HepG2 (cell line): ENCODE measurements around the gene STIM1. TPM values are rescaled to one million over a fixed set of nuclear protein-coding genes. Genes with fewer than 3 reads are reported as not detected.

Source experiments
- ATAC-seq: fragments of 200-7000 bp; cut with Tn5 transposase; 3 replicates; pipeline ENCODE4 v1.9.1; 2020; ENCODE audit warnings: mild to moderate bottlenecking, moderate library complexity
- BruUV-seq: library from RNA; stranded (reverse); fragments of 400-500 nt; replicated peaks from 2 replicates; lab custom pipeline; 2021; lab: Mats Ljungman, UMichigan
- CTCF ChIA-PET: fragments of 300-600 bp; formaldehyde crosslinking; extraction: SDS; loops from one replicate; lab custom pipeline; 2021; ENCODE audit warnings: low total read pairs, inconsistent platforms, low intra/inter-chr PET ratio; lab: Yijun Ruan, JAX
- POLR2A ChIA-PET: fragments of 350-600 bp; sonication (Branson Sonifier 250); formaldehyde crosslinking; loops from one replicate; lab custom pipeline; 2020; ENCODE audit warnings: antibody characterized with exemption, inconsistent platforms; lab: Yijun Ruan, JAX
- DNase-seq: peaks from one replicate; pipeline ENCODE4 v3.0.0-alpha.2; 2015; ENCODE audit warnings: low spot score
- FAIRE-seq: peaks from 3 replicates; lab custom pipeline; 2011; peaks lifted over from hg19 to GRCh38; lab: Jason Lieb, UNC
- H2AFZ ChIP-seq: one replicate; pipeline ENCODE4 v1.6.1; 2011; ENCODE audit warnings: low read length, inconsistent platforms
- H3K27ac ChIP-seq: fragments of 300-600 bp; 3 replicates; pipeline ENCODE4 v1.8.0; 2011; ENCODE audit warnings: mixed run types, mild to moderate bottlenecking, mixed read lengths, low read length, inconsistent platforms; ENCODE audit not compliant: insufficient read depth; ENCODE audit errors: extremely low read length
- H3K27me3 ChIP-seq, 2 experiments: fragments of 200-600 bp in 1 of 2; 2 replicates in 1 of 2; 3 replicates in 1 of 2; pipeline versions ENCODE4 v1.6.0 to v1.8.0; 2011; ENCODE audit warnings: low read length in 2 of 2, mild to moderate bottlenecking in 2 of 2, moderate library complexity in 2 of 2, inconsistent platforms in 1 of 2; ENCODE audit not compliant: insufficient read depth in 2 of 2, control insufficient read depth in 1 of 2
- H3K36me3 ChIP-seq, 2 experiments: fragments of 200-600 bp in 1 of 2; replicated peaks in 1 of 2; 2 replicates in 1 of 2; 3 replicates in 1 of 2; pipeline versions ENCODE4 v1.5.1 to v1.8.0; 2011; ENCODE audit warnings: low read length in 2 of 2, inconsistent platforms in 1 of 2; ENCODE audit not compliant: insufficient read depth in 2 of 2, control insufficient read depth in 1 of 2
- H3K4me1 ChIP-seq: 2 replicates; pipeline ENCODE4 v1.5.1; 2012; ENCODE audit warnings: low read length, inconsistent platforms; ENCODE audit not compliant: insufficient read depth
- H3K4me2 ChIP-seq: 2 replicates; pipeline ENCODE4 v1.6.0; 2011; ENCODE audit warnings: low read depth, low read length, inconsistent platforms
- H3K4me3 ChIP-seq, 3 experiments: fragments of 200-600 bp in 1 of 3; sonication (generic), shearing (Covaris generic) in 1 of 3; replicated peaks in 1 of 3; 2 replicates each; pipeline ENCODE4 v1.5.1; 2011 to 2016; ENCODE audit warnings: low read length in 3 of 3, inconsistent platforms in 2 of 3, low read depth in 2 of 3, mild to moderate bottlenecking in 2 of 3, control low read depth in 1 of 3, mixed read lengths in 1 of 3; ENCODE audit not compliant: insufficient read depth in 1 of 3
- H3K79me2 ChIP-seq: one replicate; pipeline ENCODE4 v1.6.1; 2011; ENCODE audit warnings: low read length, inconsistent platforms; ENCODE audit not compliant: insufficient read depth
- H3K9ac ChIP-seq: 2 replicates; pipeline ENCODE4 v1.6.0; 2011; ENCODE audit warnings: mild to moderate bottlenecking, low read depth, low read length, inconsistent platforms; ENCODE audit not compliant: insufficient read depth
- H3K9me3 ChIP-seq: 2 replicates; pipeline ENCODE4 v1.5.1; 2012; ENCODE audit warnings: mild to moderate bottlenecking, low read length
- H4K20me1 ChIP-seq: 2 replicates; pipeline ENCODE4 v1.6.0; 2011; ENCODE audit warnings: inconsistent platforms, mild to moderate bottlenecking, low read length, moderate library complexity; ENCODE audit not compliant: insufficient read depth
- ARID4A ChIP-seq: sonication (generic); formaldehyde crosslinking; IDR thresholded peaks from 2 replicates; pipeline ENCODE4 v1.5.0; 2020; ENCODE audit warnings: mild to moderate bottlenecking, missing genetic modification reagents, borderline replicate concordance
- DR1 ChIP-seq: sonication (generic); formaldehyde crosslinking; IDR thresholded peaks from 2 replicates; pipeline ENCODE4 v1.8.0; 2021; ENCODE audit warnings: mild to moderate bottlenecking, missing genetic modification reagents, inconsistent platforms
- EZH2 ChIP-seq: conservative IDR thresholded peaks from 2 replicates; pipeline ENCODE4 v1.6.1; 2012; ENCODE audit warnings: mild to moderate bottlenecking, low read depth, low read length, moderate library complexity
- GATAD2A ChIP-seq: IDR thresholded peaks from 2 replicates; pipeline ENCODE4 v1.6.1; 2016
- HMG20B ChIP-seq: conservative IDR thresholded peaks from 2 replicates; pipeline ENCODE4 v1.6.1; 2016; ENCODE audit warnings: missing genetic modification reagents, missing compliant biosample characterization
- NR2F6 ChIP-seq, 2 experiments: IDR thresholded peaks; 2 replicates each; pipeline ENCODE4 v1.6.1; 2016; ENCODE audit warnings: antibody characterized with exemption in 1 of 2, mild to moderate bottlenecking in 1 of 2
- ZNF468 ChIP-seq: sonication (generic); formaldehyde crosslinking; IDR thresholded peaks from 2 replicates; pipeline ENCODE4 v1.8.0; 2022; ENCODE audit warnings: mild to moderate bottlenecking, moderate library complexity, missing genetic modification reagents
- in situ Hi-C: cut with HindIII; loops from 2 replicates; pipeline ENCODE4 v1.10.0; 2017; ENCODE audit warnings: low pct_unique_long_range_greater_than_20kb; ENCODE audit not compliant: extremely low pct_ligation_motif_present
- intact Hi-C: fragments of 100-400 bp; cut with micrococcal nuclease; formaldehyde crosslinking; loops from one replicate; pipeline ENCODE4 v1.10.0; 2022; ENCODE audit not compliant: unreplicated experiment
- polyA plus RNA-seq, 8 experiments: library from polyadenylated mRNA; depleted of rRNA in 3 of 8; stranded (reverse) in 7 of 8; unstranded in 1 of 8; fragments of >200 nt; fragmentation: Illumina TruSeq in 4 of 8; extraction: Trizol in 4 of 8; gene quantifications; 2 replicates each; pipeline versions ENCODE4 v1.2.1 to v1.2.3, GENCODE V29; 2011 to 2016; ENCODE audit warnings: low read depth in 4 of 8, missing spikeins in 1 of 8, mixed read lengths in 1 of 8; ENCODE audit not compliant: insufficient read depth in 1 of 8
- total RNA-seq, 5 experiments: library from RNA; depleted of rRNA; stranded (reverse); fragments of >200 nt; fragmentation: Illumina TruSeq; extraction: Trizol; gene quantifications; 2 replicates each; pipeline ENCODE4 v1.2.3, GENCODE V29; 2016; ENCODE audit warnings: low read depth in 1 of 5
- TF ChIP-seq, protein P1 (sequence below): sonication (generic); formaldehyde crosslinking; IDR thresholded peaks from 2 replicates; pipeline ENCODE4 v1.4.0; 2020; ENCODE audit warnings: missing genetic modification reagents, mild to moderate bottlenecking, borderline replicate concordance
- TF ChIP-seq, protein P2 (sequence below): sonication (generic); formaldehyde crosslinking; IDR thresholded peaks from 2 replicates; pipeline ENCODE4 v1.4.0; 2020; ENCODE audit warnings: mild to moderate bottlenecking, missing genetic modification reagents
- TF ChIP-seq, protein P3 (sequence below): sonication (generic); formaldehyde crosslinking; conservative IDR thresholded peaks from 2 replicates; pipeline ENCODE4 v1.5.0; 2020; ENCODE audit warnings: missing genetic modification reagents

STIM1 gene
- total and polyA plus RNA-seq, 2 of the 13 experiments (the other 11 are each of a cell fraction or from before 2014, with no cell fraction given): 19.2 to 28.5 TPM

GRCh38 chr11:4085575-4085974 lies 230.1 kb downstream of the STIM1 start:
- FAIRE-seq: no peak
- intact Hi-C loops: no loop called here

More at GRCh38 chr11:4085575-4085974, 230.1 kb downstream of the STIM1 start:
- Histone ChIP-seq H3K4me3 (no peak overlapping the region), H3K4me1 (no peaks in the 10 kb centered on the region), H2AFZ (no peak overlapping the region), H3K79me2 (no peaks in the 10 kb centered on the region), H3K9me3 (no peaks in the 10 kb centered on the region), H3K27me3 (no peaks in the 10 kb centered on the region), H3K9ac (no peak overlapping the region), H3K36me3 (peaks cover 19 to 61% of the 10 kb centered on the region in 2 experiments; a peak in 4 of 5 replicates), H3K27ac (no peak overlapping the region), H4K20me1 (no peaks in the 10 kb centered on the region), H3K4me2 (no peak overlapping the region)
- ChIA-PET CTCF (no interaction called here), POLR2A (no interaction called here)
- ATAC-seq (no peak), DNase-seq (no peak)
- TF ChIP-seq EZH2 (no peak), HMG20B (CRISPR knock-in tag) (no peak), DR1 (no peak), ARID4A (CRISPR knock-in tag) (no peak), NR2F6 (IDR thresholded peaks at IDR 0.05) (no peak), NR2F6 (CRISPR knock-in tag; IDR thresholded peaks at IDR 0.05) (no peak), ZNF468 (no peak), GATAD2A (no peak)
- TF ChIP-seq, protein P1, sequence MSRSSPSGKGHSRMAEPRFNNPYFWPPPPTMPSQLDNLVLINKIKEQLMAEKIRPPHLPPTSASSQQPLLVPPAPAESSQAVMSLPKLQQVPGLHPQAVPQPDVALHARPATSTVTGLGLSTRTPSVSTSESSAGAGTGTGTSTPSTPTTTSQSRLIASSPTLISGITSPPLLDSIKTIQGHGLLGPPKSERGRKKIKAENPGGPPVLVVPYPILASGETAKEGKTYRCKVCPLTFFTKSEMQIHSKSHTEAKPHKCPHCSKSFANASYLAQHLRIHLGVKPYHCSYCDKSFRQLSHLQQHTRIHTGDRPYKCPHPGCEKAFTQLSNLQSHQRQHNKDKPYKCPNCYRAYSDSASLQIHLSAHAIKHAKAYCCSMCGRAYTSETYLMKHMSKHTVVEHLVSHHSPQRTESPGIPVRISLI (CRISPR knock-in tag): no peak
- TF ChIP-seq, protein P2, sequence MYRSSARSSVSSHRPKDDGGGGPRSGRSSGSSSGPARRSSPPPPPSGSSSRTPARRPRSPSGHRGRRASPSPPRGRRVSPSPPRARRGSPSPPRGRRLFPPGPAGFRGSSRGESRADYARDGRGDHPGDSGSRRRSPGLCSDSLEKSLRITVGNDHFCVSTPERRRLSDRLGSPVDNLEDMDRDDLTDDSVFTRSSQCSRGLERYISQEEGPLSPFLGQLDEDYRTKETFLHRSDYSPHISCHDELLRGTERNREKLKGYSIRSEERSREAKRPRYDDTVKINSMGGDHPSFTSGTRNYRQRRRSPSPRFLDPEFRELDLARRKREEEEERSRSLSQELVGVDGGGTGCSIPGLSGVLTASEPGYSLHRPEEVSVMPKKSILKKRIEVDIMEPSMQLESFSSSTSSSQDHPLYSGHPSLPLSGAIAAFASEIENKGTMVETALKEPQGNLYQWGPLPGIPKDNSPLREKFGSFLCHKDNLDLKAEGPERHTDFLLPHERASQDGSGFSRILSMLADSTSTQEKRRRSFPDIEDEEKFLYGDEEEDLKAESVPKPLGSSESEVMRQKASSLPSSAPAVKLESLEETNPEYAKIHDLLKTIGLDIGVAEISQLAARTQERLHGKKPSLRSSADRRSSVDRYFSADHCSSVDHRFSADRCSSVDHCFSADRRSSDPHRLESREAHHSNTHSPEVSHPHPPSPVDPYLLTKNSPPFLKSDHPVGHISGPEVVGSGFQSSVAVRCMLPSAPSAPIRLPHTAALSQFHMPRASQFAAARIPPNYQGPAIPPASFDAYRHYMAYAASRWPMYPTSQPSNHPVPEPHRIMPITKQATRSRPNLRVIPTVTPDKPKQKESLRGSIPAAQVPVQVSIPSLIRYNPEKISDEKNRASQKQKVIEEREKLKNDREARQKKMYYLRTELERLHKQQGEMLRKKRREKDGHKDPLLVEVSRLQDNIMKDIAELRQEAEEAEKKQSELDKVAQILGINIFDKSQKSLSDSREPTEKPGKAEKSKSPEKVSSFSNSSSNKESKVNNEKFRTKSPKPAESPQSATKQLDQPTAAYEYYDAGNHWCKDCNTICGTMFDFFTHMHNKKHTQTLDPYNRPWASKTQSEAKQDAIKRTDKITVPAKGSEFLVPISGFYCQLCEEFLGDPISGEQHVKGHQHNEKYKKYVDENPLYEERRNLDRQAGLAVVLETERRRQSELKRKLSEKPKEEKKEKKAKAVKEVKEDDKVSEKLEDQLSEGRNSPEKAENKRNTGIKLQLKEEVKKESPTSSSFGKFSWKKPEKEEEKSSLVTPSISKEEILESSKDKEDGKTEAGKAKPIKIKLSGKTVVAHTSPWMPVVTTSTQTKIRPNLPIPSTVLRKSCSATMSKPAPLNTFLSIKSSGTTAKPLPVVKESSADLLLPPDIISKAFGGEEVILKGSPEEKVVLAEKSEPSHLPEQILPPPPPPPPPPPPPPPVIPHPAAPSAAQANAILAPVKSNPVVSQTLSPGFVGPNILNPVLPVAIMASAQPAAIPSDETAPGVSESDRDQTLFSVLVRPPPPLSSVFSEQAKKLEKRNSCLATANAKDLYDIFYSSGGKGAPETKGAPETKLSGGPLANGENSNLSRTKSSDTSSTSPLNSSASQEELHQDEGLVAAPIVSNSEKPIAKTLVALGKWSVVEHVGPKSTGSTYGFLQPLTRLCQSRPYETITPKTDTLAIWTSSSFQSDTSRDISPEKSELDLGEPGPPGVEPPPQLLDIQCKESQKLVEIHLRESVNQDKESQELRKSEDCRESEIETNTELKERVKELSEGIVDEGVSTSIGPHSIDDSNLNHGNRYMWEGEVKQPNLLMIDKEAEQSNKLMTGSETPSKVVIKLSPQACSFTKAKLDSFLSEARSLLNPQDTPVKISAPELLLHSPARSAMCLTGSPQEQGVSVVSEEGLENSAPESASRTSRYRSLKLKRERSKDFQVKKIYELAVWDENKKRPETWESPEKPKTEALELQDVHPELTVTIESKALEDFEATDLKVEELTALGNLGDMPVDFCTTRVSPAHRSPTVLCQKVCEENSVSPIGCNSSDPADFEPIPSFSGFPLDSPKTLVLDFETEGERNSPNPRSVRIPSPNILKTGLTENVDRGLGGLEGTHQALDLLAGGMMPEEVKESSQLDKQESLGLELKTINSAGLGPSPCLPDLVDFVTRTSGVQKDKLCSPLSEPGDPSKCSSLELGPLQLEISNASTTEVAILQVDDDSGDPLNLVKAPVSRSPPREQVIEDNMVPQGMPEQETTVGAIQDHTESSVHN (CRISPR knock-in tag): no peak
- TF ChIP-seq, protein P3, sequence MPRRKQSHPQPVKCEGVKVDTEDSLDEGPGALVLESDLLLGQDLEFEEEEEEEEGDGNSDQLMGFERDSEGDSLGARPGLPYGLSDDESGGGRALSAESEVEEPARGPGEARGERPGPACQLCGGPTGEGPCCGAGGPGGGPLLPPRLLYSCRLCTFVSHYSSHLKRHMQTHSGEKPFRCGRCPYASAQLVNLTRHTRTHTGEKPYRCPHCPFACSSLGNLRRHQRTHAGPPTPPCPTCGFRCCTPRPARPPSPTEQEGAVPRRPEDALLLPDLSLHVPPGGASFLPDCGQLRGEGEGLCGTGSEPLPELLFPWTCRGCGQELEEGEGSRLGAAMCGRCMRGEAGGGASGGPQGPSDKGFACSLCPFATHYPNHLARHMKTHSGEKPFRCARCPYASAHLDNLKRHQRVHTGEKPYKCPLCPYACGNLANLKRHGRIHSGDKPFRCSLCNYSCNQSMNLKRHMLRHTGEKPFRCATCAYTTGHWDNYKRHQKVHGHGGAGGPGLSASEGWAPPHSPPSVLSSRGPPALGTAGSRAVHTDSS (CRISPR knock-in tag): no peak
- in situ Hi-C loops: no loop called here
- no TSS peak for BruUV-seq
